NCI-H2081 treated with DMSO at 0.1 percent for 48 hours (cell line): ENCODE measurements around the gene GH1.
"Not testable (repeated sequence)": the region's sequence is repeated elsewhere in the genome, so short reads cannot be mapped to it uniquely, and the experiment has no call there.

Experiments used
- DNase-seq: peaks from one replicate; lab custom pipeline; 2025; lab: John Stamatoyannopoulos, UW

GH1 gene

DNA sequence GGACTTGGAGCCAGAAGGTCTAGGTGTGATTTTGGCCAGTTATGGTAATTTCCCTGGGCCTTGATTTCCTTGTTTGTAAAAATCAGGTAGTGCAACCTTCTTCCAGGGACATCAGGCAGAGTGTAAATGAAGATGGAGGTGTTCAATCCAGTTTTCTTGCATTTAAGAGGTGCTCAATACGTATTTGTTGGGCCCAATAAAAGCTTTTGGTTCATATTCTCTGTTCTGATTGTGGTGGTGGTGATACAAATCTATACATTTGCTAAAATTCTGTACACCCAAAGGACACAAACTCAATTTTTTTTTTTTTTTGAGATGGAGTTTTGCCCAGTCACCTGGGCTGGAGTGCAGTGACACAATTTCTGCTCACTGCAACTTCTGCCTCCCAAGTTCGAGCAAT is 7.5 kb upstream of the GH1 start:
- no peak for DNase-seq

DNA sequence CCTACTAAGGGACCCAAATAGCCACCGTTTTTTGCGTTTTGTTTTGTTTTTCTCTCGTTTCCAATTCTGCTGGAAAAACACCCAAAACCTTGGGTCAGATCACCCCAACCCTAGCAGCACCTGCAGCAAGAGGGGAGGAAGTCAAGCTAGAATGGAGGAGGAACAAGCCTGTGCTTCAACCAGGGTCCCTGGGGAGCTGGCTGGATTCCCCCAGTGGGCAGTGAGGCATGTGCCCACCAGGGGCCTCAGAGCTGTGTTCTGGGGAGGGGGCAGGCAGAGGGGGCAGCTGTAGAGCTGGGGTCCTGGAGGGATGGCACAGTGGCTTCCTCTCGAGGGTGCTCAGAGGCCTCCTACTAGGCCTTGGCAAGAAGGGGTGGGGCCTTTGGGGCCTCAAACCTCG is 7.0 kb upstream of the GH1 start:
- no peak for DNase-seq

DNA sequence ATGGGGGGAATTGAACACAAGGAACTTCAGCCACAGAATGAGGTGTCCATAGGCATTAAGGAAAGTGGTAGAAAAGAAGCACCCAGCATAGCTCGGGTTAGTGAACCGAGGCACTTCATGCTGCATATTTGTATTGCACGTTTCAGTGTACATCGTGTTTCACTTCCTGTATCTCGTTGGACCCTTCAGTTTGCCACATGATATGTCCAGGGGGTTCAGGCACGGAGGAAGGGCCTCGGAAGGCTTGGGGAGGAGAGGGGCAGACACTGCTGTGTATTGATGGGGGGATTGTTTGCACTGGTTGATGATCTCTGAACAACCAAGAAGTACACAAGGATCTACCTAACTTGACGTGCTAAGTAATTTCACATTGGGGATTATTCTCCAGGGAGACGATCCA is 3.8 kb upstream of the GH1 start:
- DNase-seq, result not testable (repeated sequence)

DNA sequence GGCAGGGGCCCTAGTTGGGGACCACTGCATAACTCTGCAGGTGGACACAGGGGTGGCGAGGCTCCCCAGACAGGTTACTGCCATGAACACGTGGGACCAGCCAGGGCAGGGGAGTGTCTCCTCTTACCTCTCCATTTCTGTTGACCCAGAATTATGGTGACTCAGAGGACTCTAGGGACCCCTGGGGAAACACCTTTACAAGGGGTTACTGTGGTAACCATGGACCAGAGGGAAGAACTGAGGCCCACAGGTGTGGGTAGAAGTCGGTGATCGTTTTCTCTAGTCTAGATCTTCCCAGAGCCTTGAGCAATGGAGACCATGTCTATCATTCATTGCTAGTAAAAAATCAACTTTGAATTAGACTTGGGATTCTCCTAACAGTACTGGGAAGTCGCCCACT is 2.1 kb upstream of the GH1 start:
- DNase-seq, result not testable (repeated sequence)

DNA sequence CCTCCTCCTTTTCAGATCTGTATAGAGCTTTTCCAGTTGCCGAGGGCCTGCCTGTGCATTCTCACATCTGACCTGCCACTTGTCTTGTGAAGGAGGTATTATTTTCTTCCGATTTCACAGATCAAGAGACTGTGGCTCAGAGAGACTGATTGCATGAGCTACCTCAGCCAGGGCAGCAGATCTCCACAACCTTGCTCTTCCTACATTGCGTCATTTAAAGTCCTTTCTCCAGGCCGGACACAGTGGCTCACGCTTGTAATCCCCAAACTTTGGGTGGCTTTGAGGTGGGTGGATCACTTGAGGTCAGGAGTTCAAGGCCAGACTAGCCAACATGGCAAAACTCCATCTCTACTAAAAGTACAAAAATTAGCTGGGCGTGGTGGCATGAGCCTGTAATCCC is 1.4 kb upstream of the GH1 start:
- not testable (repeated sequence) for DNase-seq

DNA sequence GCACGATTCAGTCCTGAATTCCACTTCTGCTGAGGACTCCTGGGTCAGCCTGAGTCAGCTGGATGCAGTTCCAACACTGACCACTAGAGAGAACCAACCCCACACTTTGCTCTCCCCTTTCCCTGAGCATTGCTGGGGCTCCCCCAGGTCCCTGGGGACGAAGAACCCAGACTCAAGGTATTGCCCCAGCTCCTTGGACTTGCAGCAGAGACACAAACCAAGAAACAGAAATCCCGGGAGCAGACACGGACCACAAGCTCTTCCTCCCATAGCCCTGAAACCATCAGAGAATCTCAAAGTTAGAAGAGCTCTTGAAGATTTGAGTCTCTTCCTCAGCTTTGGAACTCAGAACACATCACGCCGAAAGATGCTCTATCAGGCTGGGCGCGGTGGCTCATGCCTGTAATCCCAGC is 678 bp upstream of the GH1 start:
- no peak for DNase-seq

DNA sequence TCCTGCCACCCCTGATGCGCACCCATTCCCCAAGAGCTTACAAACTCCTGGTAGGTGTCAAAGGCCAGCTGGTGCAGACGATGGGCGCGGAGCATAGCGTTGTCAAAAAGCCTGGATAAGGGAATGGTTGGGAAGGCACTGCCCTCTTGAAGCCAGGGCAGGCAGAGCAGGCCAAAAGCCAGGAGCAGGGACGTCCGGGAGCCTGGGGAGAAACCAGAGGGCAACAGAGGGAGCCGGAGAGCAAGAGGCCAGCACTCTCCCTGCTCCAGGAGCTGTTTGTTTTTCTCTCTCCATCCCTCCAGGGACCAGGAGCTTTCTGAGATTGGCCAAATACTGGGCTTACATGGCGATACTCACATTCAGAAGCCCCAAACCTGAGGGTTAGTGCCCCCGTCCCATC is 334 bp downstream of the GH1 start:
- DNase-seq, result no peak

DNA sequence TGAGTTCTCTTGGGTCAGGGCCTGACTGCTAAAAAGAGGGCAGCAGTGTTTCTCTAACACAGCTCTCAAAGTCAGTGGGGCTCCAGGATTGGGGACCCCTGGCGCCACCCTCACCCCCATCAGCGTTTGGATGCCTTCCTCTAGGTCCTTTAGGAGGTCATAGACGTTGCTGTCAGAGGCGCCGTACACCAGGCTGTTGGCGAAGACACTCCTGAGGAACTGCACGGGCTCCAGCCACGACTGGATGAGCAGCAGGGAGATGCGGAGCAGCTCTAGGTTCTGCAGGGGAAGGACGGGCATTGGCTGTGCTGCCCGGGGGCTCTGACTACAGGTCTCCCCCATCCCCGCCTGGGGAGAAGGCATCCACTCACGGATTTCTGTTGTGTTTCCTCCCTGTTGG is 993 bp downstream of the GH1 start:
- no peak for DNase-seq

DNA sequence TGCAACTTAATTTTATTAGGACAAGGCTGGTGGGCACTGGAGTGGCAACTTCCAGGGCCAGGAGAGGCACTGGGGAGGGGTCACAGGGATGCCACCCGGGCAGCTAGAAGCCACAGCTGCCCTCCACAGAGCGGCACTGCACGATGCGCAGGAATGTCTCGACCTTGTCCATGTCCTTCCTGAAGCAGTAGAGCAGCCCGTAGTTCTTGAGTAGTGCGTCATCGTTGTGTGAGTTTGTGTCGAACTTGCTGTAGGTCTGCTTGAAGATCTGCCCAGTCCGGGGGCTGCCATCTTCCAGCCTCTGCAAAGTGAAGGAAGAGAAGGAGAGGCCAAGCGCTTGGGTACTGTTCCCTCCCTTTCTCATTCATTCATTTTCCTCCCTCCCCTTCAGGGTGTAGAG is 1.4 kb downstream of the GH1 start:
- DNase-seq, result not testable (repeated sequence)

DNA sequence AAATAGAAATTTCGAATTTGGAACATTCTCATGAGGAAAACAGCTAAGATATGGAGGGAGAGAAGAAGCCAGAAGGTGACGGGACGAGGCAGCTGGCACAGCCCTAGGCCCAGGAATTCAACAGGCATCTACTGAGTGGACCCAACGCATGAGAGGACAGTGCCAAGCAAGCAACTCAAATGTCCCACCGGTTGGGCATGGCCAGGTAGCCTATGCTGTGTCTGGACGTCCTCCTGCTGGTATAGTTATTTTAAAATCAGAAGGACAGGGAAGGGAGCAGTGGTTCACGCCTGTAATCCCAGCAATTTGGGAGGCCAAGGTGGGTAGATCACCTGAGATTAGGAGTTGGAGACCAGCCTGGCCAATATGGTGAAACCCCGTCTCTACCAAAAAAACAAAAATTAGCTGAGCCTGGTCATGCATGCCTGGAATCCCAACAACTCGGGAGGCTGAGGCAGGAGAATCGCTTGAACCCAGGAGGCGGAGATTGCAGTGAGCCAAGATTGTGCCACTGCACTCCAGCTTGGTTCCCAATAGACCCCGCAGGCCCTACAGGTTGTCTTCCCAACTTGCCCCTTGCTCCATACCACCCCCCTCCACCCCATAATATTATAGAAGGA is 2.0 kb downstream of the GH1 start:
- DNase-seq, result no peak

DNA sequence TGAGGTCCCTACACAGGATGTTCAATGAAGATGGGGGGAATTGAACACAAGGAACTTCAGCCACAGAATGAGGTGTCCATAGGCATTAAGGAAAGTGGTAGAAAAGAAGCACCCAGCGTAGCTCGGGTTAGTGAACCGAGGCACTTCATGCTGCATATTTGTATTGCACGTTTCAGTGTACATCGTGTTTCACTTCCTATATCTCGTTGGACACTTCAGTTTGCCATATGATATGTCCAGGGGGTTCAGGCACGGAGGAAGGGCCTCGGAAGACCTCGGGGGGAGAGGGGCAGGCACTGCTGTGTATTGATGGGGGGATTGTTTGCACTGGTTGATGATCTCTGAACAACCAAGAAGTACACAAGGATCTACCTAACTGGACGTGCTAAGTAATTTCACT is 2.9 kb downstream of the GH1 start:
- not testable (repeated sequence) for DNase-seq

DNA sequence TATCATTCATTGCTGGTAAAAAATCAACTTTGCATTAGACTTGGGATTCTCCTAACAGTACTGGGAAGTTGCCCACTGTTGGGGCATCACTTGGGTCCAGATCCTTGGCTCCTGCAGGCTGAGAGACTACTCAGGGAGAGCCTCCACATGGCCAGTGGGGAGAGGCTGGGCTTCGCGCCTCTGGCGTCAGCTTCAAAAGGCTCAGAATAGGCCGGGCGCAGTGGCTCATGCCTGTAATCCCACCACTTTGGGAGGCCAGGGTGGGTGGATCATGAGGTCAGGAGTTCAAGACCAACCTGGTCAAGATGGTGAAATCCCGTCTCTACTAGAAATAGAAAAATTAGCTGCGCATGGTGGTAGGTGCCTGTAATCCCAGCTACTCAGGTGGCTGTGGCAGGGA is 4.2 kb downstream of the GH1 start:
- no peak for DNase-seq

DNA sequence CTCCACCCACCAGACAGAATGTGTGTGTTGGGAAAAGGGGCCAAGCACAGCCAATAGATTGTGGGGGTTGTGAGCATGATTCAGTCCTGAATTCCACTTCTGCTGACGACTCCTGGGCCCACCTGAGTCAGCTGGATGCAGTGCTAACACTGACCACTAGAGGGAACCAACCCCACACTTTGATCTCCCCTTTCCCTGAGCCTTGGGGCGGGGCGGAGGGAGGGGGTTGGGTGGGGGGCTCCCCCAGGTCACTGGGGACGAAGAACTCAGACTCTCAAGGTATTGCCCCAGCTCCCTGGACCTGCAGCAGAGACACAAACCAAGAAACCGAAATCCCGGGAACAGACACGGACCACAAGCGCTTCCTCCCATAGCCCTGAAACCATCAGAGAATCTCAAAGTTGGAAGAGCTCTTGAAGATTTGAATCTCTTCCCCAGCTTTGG is 7.0 kb downstream of the GH1 start:
- DNase-seq, result no peak

DNA sequence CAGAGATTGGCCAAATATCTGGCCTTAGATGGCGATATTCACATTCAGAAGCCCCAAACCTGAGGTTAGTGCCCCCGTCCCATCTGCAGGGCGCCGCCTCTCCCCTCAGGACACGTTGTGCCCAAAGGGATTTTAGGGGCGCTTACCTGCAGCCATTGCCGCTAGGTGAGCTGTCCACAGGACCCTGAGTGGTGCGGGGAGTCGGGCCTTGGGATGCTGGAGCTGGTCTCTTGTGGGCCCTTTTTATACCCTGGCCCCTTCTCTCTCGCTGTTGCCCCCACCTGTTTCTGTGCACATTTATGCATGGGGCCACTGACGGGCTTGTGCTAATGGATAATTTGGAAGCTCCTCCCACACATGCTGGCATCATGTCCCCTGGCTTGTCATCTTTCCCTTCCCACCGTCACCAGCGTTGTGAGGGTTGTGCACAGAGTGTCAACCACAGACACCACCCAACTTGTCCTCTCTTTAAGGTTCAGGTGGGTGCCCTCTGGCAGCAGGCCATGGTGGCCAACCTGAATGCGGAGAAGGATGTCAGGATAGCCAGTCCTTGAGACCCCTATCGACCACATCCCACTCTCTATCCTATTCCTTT is 7.5 kb downstream of the GH1 start, which contains the start of gene CSHL1:
Gene CSHL1 (minus strand): TSS at position 218 of the 595 bp plus-strand sequence. CDS start 62 bp downstream, at position 156.
- DNase-seq, result no peak

DNA sequence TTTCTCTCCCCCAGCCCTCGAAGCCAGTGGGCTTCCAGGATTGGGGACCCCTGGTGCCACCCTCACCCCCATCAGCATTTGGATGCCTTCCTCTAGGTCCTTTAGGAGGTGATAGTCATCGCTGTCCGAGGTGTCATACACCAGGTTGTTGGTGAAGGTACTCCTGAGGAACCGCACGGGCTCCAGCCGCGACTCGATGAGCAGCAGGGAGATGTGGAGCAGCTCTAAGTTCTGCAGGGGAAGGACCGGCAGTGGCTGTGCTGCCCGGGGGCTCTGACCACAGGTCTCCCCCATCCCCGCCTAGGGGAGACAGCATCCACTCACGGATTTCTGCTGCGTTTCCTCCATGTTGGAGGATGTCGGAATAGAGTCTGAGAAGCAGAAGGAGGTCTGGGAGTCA is 8.5 kb downstream of the GH1 start:
- no peak for DNase-seq

DNA sequence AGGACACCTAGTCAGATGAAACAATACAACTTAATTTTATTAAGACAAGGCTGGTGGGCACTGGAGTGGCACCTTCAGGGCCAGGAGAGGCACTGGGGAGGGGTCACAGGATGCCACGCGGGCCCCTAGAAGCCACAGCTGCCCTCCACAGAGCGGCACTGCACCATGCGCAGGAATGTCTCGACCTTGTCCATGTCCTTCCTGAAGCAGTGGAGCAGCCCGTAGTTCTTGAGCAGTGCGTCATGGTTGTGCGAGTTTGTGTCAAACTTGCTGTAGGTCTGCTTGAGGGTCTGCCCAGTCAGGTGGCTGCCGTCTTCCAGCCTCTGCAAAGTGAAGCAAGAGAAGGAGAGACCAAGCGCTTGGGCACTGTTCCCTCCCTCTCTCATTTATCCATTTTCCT is 9.1 kb downstream of the GH1 start:
- not testable (repeated sequence) for DNase-seq

DNA sequence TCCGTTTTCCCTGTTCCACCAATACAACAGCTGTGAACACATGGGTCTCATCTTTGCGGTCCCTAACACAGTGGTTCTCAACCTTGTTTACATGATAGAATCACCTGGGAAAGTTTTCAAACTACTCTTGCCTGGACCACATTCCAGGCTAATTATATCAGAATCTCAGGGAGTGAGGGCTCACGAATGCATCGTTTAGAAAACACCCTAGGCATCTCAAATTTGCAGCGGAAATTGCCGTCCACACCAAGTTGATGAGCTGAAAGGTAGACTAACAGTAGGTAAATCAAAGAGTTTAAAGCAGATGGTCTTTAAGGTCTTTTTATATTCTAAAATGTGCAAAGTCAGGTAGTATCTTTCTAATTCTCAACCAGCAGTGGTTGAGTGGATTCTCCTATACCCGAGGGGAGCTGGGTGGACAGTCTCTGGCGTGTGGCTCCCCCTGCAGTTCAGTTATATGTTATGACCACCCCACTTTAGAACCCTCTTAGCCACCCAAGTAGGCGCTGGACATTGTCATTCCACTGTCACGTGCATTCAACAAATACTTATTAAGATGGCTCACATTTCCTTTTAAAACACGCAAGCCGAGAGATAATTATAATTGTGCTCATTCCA is 11.4 kb downstream of the GH1 start:
- not testable (repeated sequence) for DNase-seq

DNA sequence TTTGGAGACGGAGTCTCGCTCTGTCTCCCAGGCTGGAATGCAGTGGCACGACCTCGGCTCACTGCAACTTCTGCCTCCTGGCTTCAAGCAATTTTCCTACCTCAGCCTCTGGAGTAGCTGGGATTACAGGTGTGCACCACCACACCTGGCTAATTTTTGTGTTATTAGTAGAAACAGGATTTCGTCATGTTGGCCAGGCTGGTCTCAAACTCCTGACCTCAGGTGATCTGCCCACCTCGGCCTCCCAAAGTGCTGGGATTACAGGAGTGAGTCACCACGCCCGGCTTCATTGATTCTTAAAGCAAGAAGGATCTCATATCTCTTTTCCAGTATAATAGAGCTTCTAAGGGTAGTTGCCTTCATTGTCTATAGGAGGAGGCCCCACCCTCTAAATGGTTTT is 13.8 kb downstream of the GH1 start:
- DNase-seq, result not testable (repeated sequence)

DNA sequence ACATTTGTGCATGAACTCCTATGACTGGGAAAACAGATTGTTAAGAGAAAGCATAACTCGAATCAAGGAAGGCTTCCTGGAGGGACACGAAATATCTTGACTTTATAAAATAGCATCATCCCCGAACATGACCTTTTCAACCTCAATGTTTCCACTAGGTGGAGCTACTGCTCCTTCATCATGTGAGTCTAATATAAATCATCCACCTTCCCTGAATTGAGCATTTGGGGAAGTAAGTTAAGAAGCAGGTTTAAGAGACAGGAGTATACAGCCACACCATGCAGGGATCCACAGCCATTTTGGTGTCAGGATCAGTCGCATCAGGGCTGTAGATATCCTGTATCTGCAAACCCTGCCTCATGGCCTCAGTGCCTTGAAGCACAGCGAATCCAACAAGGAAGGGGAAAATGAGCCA is 14.8 kb downstream of the GH1 start:
- not testable (repeated sequence) for DNase-seq

DNA sequence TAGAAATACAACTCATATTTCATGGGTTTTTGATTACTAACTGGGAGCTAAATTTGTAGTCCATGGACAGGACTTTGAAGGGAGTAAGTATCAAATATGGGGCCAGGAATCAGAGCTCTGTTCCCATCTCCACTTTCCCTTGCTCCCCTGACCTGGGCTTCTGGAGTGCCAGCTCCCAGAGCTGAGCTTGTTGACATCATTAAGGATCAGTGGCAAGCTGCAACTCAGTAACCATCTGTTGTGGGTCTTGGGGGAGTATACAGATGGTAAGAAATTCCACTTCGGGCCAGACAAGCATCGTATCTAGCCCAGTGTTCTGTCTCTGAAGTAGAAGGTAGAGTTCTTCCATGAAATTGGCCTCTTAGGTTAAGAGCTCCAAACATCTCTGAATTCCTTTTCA is 16.7 kb downstream of the GH1 start:
- DNase-seq, result not testable (repeated sequence)

DNA sequence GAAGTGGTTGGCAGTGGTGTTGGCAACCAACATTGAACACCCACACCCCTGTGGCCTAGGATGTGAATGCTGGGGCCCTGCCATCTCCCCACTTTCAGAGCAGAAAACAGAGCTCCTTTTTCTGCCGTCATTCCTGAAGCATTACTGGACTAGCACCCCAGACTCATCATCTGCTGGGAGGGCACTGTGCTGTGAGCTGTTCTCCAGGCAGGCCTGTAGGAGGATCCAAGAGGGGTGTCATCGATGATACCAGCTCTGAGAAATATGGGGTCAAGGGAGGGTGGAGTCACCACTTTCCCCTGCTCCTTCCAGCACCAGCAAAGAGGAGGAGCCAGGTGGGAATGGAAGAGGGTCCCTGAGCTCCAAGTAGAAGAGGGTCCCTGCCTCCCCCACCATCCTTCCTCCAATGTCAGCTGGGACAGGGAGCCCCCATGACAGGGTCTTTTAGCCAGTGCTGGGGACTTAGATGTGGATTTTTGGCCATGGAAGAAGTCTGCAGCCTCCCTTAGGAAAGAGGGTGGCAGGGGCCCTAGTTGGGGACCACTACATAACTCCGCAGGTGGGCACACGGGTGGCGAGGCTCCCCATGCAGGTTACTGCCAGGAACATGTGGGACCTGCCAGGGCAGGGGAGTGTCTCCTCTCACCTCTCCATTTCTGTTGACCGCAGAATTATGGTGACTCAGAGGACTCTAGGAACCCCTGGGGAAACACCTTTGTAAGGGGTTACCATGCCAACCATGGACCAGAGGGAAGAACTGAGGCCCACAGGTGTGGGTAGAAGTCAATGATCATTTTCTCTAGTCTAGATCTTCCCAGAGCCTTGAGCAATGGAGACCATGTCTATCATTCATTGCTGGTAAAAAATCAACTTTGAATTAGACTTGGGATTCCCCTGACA is 19.5 kb downstream of the GH1 start:
- not testable (repeated sequence) for DNase-seq
